Sciatic nerve (tissue), 2 donors: ENCODE data around the gene TUBB2B. TPM values are rescaled to one million over a fixed set of nuclear protein-coding genes. Genes with fewer than 3 reads are reported as not detected.

ENCODE experiments used
- ATAC-seq: fragments of 200-7000 bp; cut with Tn5 transposase; one replicate; pipeline ENCODE4 v1.9.1; 2020; ENCODE audit warnings: mild to moderate bottlenecking, moderate library complexity
- DNase-seq: peaks from one replicate; pipeline ENCODE4 v3.0.0-alpha.2; 2020; ENCODE audit warnings: low spot score
- intact Hi-C: fragments of 100-400 bp; cut with DNase I; formaldehyde crosslinking; loops from one replicate; pipeline ENCODE4 v1.14.2; 2022
- total RNA-seq: library from RNA; stranded (reverse); fragmentation: NEBNext Ultra II Directional; extraction: Animal tissue kit (Norgen Biotek cat#: 25700); gene quantifications from one replicate; pipeline ENCODE4 v1.2.1, GENCODE V29; 2021
- donor health status: DM: no; HTN: no; CAD: no.
- donor health status: DM: no; HTN: no; CAD: no.

Gene TUBB2B
- total RNA-seq, 1 donor from 2014 or later = 39.4 TPM

GRCh38 chr6:3239110-3239830 is 11.8 kb upstream of the TUBB2B start:
- peak; percentile 49 for DNase-seq
- intact Hi-C loops = no loop called here
- no peak for ATAC-seq

GRCh38 chr6:3237761-3238662 is 10.6 kb upstream of the TUBB2B start:
- intact Hi-C loops = no loop called here
- ATAC-seq = peak; percentile 63
- peak; percentile 58 for DNase-seq

GRCh38 chr6:3236005-3236404 is 8.6 kb upstream of the TUBB2B start:
- DNase-seq (no peak), ATAC-seq (no peak)
- intact Hi-C loops = no loop called here

GRCh38 chr6:3235486-3235885 is 8.0 kb upstream of the TUBB2B start:
- DNase-seq = no peak
- no peak for ATAC-seq
- intact Hi-C loops = no loop called here

- ATAC-seq (no peak), DNase-seq (no peak)
- intact Hi-C loops = no loop called here
Measured at GRCh38 chr6:3233904-3234303, 6.5 kb upstream of the TUBB2B start.

- intact Hi-C loops = no loop called here
- DNase-seq (no peak), ATAC-seq (no peak)
Measured at GRCh38 chr6:3233321-3233720, 5.9 kb upstream of the TUBB2B start.

- no peak for ATAC-seq
- no peak for DNase-seq
- intact Hi-C loops = no loop called here
Measured at GRCh38 chr6:3232017-3232945, 4.8 kb upstream of the TUBB2B start.

- intact Hi-C loops = no loop called here
- ATAC-seq (peak; percentile 75), DNase-seq (peak; percentile 79)
Measured at GRCh38 chr6:3231247-3232016, 4.0 kb upstream of the TUBB2B start.

GRCh38 chr6:3230900-3231246 is 3.4 kb upstream of the TUBB2B start:
- ATAC-seq (peak; percentile 1), DNase-seq (no peak)
- intact Hi-C loops = no loop called here

GRCh38 chr6:3230256-3230882 is 2.9 kb upstream of the TUBB2B start:
- no peak for ATAC-seq

GRCh38 chr6:3229566-3230178 is 2.2 kb upstream of the TUBB2B start:
- intact Hi-C loops = no loop called here
- DNase-seq (no peak), ATAC-seq (no peak)

More at GRCh38 chr6:3230256-3230882, 2.9 kb upstream of the TUBB2B start:
- intact Hi-C loops = no loop called here
- no peak for DNase-seq

- intact Hi-C loops = no loop called here
- ATAC-seq (peak; percentile 3), DNase-seq (no peak)
Measured at GRCh38 chr6:3228771-3229565, 1.5 kb upstream of the TUBB2B start.

GRCh38 chr6:3228046-3228671 is 706 bp upstream of the TUBB2B start:
- peak; percentile 26 for ATAC-seq
- intact Hi-C loops = no loop called here

GRCh38 chr6:3226481-3227362 is 731 bp downstream of the TUBB2B start:
- no peak for DNase-seq
- intact Hi-C loops = no loop called here
- ATAC-seq = peak; percentile 7

More at GRCh38 chr6:3228046-3228671, 706 bp upstream of the TUBB2B start:
- peak; percentile 77 for DNase-seq

- intact Hi-C loops = no loop called here
- no peak for DNase-seq
- ATAC-seq = no peak
Measured at GRCh38 chr6:3226042-3226441, 1.4 kb downstream of the TUBB2B start.
